ENCODE results near the gene DYNC2I2.
A peak's percentile ranks its signal among the peaks of the same experiment; 100 is the strongest.

Gene DYNC2I2

DNA sequence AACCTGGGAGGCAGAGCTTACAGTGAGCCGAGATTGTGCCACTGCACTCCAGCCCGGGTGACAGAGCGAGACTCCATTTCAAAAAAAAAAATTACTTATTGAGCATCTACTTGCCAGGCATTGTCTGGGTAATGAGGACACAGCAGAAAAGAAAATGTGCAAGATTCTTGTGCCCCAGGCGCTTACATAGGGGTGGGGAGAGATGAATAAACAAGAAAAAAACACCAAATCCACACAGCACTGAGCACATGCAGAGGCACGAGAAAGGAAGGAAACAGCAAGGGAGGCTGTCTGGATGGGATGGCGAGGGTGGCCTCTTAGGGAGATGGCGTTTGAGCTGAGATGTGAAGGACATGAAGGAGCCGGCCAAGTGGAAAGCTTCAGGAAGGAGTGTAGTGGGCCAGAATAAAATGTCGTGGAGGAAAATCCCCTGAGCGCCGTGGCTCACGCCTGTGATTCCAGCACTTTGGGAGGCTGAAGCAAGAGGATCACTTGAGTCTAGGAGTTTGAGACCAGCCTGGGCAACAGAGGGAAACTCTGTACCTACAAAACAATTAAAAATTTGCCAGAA is 13.9 kb downstream of the DYNC2I2 start:
- Histone ChIP-seq H3K4me3 (ENCODE audit: low read length) (no peak overlapping the region), H3K9ac (ENCODE audit: low read length) (no peak overlapping the region), H3K27me3 (ENCODE audit: control insufficient read depth, insufficient read depth, low read length) (no peaks in the 10 kb centered on the region), H3K4me1 (ENCODE audit: control insufficient read depth, insufficient read depth, low read length) (no peaks in the 10 kb centered on the region), H3K36me3 (ENCODE audit: control insufficient read depth, insufficient read depth, low read length) (no peaks in the 10 kb centered on the region), H3K9me3 (ENCODE audit: control insufficient read depth, low read length) (no peaks in the 10 kb centered on the region)

DNA sequence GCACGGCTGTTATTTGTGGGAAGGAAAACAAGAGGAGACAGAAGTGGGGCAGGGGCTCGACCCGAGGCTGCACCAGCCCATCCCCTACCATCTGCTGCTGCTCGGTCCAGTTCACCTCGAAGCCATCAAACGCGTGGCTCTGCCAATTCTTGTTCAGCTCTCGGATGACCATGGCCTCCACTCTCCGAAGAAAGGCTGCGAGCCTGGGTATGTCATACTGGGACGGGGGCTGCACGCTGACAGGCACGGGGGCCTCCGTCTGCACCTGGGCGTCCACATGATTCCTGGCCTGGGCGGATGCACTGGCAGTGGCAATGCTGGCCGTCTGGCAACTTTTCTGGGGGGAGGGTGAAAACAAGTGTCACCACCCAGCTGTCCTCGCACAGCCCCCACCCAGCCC is 16.0 kb downstream of the DYNC2I2 start:
- H3K9ac ChIP-seq (ENCODE audit: low read length): no peak overlapping the region

DNA sequence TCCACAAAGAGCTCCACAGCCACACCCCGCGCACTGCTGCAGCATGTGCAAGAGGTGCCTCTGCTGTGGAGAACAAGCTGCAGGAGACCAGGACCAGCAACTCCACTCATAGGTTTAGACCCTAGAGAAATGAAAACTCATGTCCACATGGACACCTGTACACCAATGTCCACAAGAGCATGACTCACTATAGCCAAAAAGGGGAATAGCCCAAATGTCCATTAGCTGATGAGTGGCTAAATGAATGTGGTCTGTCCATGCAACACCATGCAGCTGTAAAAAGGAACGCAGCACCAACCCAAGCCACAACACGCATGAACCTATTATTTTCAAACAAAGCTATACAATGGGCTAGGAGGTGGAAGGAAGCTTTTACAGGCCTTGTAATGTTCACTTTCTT is 18.1 kb downstream of the DYNC2I2 start:
- no peaks in the 10 kb centered on the region for H3K27me3 ChIP-seq (ENCODE audit: control insufficient read depth, insufficient read depth, low read length)
- H3K4me3 ChIP-seq (ENCODE audit: low read length): no peak overlapping the region
- no peaks in the 10 kb centered on the region for H3K9me3 ChIP-seq (ENCODE audit: control insufficient read depth, low read length)
- no peak overlapping the region for H3K9ac ChIP-seq (ENCODE audit: low read length)
- peaks cover 32% of the 10 kb centered on the region for H3K4me1 ChIP-seq (ENCODE audit: control insufficient read depth, insufficient read depth, low read length)
- peaks cover 4% of the 10 kb centered on the region for H3K36me3 ChIP-seq (ENCODE audit: control insufficient read depth, insufficient read depth, low read length)

More for the DNA sequence above, 16.0 kb downstream of the DYNC2I2 start:
- H3K4me1 ChIP-seq (ENCODE audit: control insufficient read depth, insufficient read depth, low read length): peaks cover 14% of the 10 kb centered on the region
- H3K36me3 ChIP-seq (ENCODE audit: control insufficient read depth, insufficient read depth, low read length): no peaks in the 10 kb centered on the region
- no peaks in the 10 kb centered on the region for H3K27me3 ChIP-seq (ENCODE audit: control insufficient read depth, insufficient read depth, low read length)
- H3K9me3 ChIP-seq (ENCODE audit: control insufficient read depth, low read length): no peaks in the 10 kb centered on the region
- H3K4me3 ChIP-seq (ENCODE audit: low read length): no peak overlapping the region

DNA sequence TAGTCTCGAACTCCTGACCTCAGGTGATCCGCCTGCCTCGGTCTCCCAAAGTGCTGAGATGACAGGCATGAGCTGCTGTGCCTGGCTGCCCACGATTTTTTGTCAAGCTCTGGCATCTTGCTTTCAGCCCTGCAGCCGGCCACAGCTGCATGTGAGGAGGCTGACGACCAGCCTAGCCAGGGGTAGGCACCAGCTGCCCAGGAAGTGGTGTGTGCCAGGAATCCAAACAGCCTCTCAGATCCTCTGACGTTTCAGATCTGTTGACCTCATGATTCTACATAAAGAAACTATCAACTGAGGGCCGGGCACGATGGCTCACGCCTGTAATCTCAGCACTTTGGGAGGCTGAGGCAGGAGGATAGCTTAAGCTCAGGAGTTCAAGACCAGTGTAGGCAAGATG is 19.0 kb downstream of the DYNC2I2 start:
- Histone ChIP-seq H3K9me3 (ENCODE audit: control insufficient read depth, low read length) (no peaks in the 10 kb centered on the region), H3K9ac (ENCODE audit: low read length) (no peak overlapping the region), H3K36me3 (ENCODE audit: control insufficient read depth, insufficient read depth, low read length) (peaks cover 9% of the 10 kb centered on the region), H3K4me3 (ENCODE audit: low read length) (no peak overlapping the region), H3K4me1 (ENCODE audit: control insufficient read depth, insufficient read depth, low read length) (peaks cover 34% of the 10 kb centered on the region), H3K27me3 (ENCODE audit: control insufficient read depth, insufficient read depth, low read length) (no peaks in the 10 kb centered on the region)

DNA sequence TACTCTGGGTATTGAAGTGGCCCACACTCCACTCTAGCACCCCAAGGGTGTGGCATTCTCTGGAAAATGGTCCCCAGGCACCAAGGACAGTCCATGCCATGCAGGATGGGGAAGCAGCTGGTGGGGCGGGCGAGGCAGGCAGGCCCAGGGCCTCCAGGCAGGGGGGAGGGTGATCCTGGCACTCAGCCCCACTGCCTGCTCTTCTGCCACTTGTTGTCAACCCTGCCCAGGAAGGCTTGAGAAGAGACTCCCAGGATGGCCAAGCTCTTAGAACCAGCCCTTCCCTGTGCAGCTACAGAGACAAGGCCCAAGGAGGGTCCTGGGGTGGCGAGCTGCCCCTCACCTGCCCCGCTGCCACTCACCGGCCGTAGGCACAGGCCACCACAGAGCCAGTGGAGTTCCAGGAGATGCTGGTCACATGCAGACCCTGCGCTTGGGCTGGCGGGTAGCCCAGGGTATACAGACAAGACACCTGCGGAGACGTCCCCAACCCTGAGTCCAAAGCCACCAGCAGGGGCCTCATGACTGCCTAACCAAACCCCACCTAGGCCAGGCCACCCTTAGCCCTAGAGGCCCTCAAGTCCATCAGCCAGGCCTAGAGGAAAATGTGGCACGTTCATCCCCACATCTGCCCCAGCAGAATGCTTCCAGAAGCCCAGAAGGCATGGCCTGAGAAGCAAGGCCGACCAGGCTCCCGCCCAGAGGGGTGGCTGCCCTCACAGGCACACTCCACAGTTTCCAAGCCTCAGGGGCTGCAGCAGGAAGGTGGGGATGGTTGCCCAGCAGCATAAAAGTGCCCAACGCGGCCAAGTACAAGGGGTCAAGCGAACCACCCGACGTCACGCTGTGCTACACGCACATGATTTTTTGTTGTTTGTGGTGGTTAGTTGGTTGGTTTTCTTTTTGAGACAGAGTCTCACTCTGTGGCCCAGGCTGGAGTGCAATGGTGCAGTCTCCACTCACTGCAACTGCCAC is 19.8 kb downstream of the DYNC2I2 start:
- no peaks in the 10 kb centered on the region for H3K9me3 ChIP-seq (ENCODE audit: control insufficient read depth, low read length)
- peak overlapping the region; percentile 63 for H3K9ac ChIP-seq (ENCODE audit: low read length)
- no peak overlapping the region for H3K4me3 ChIP-seq (ENCODE audit: low read length)
- H3K36me3 ChIP-seq (ENCODE audit: control insufficient read depth, insufficient read depth, low read length): peaks cover 14% of the 10 kb centered on the region
- H3K27me3 ChIP-seq (ENCODE audit: control insufficient read depth, insufficient read depth, low read length): no peaks in the 10 kb centered on the region
- peaks cover 34% of the 10 kb centered on the region for H3K4me1 ChIP-seq (ENCODE audit: control insufficient read depth, insufficient read depth, low read length)

DNA sequence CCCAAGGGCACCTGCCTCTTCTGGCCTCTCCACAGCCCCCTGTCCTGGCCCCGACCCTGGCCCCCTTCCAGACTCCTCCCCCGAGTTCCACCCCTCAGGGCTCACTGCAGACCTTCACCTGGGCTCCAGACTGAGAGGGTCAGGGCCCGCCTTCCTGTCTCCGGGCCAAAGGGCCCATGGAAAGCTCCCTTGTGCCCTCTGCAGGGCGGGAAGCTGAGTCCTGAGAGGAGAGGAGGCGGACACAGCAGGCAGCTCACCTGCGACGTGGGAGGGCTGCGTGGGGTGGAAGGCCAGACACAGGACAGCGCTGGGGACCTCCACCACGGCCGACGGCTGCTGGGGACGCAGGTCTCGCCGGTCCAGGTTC is 20.6 kb downstream of the DYNC2I2 start:
- Histone ChIP-seq H3K27me3 (ENCODE audit: control insufficient read depth, insufficient read depth, low read length) (no peaks in the 10 kb centered on the region), H3K36me3 (ENCODE audit: control insufficient read depth, insufficient read depth, low read length) (peaks cover 14% of the 10 kb centered on the region), H3K9ac (ENCODE audit: low read length) (peak overlapping the region; percentile 63), H3K9me3 (ENCODE audit: control insufficient read depth, low read length) (no peaks in the 10 kb centered on the region), H3K4me3 (ENCODE audit: low read length) (peak overlapping the region; percentile 9), H3K4me1 (ENCODE audit: control insufficient read depth, insufficient read depth, low read length) (peaks cover 34% of the 10 kb centered on the region)

DNA sequence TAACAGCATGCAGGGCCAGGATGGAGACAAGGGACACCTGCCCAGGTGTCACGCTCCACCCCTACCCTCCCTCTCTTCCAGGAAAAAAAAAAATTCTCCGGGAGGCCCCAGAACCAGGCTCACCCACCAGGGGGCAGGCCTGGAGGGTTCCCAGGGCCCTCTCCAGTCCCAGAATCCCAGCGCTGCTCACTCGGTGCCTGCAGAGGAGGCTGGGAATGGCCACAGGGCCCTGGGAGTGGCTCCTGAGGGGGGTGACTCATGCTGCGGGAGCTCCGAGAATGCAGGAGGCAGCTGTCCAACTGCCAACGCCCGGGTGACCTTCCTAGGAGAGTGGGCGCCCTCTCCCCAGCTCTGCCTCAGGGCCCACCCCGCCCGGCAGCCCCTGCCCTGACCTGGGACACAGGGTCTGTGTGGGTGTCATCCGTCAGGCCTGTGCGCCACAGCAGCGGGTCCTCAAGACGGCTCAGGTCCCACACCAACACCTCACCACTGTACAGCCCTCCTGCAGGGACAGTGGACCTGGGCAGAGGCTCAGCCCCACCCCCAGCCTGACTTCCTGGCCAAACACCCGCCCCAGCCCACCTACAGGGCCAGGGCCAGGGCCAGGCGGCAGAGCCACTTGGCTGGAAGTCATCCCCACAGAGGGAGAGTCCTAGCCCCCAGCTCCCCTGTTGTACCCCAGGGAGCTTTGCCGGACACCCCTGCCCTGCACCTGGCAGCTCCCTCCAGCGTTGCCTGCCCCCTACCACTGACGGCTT is 21.2 kb downstream of the DYNC2I2 start:
- Histone ChIP-seq H3K27me3 (ENCODE audit: control insufficient read depth, insufficient read depth, low read length) (no peaks in the 10 kb centered on the region), H3K9ac (ENCODE audit: low read length) (peak overlapping the region; percentile 63), H3K4me1 (ENCODE audit: control insufficient read depth, insufficient read depth, low read length) (peaks cover 34% of the 10 kb centered on the region), H3K9me3 (ENCODE audit: control insufficient read depth, low read length) (no peaks in the 10 kb centered on the region), H3K36me3 (ENCODE audit: control insufficient read depth, insufficient read depth, low read length) (peaks cover 14% of the 10 kb centered on the region), H3K4me3 (ENCODE audit: low read length) (peak overlapping the region; percentile 9)

DNA sequence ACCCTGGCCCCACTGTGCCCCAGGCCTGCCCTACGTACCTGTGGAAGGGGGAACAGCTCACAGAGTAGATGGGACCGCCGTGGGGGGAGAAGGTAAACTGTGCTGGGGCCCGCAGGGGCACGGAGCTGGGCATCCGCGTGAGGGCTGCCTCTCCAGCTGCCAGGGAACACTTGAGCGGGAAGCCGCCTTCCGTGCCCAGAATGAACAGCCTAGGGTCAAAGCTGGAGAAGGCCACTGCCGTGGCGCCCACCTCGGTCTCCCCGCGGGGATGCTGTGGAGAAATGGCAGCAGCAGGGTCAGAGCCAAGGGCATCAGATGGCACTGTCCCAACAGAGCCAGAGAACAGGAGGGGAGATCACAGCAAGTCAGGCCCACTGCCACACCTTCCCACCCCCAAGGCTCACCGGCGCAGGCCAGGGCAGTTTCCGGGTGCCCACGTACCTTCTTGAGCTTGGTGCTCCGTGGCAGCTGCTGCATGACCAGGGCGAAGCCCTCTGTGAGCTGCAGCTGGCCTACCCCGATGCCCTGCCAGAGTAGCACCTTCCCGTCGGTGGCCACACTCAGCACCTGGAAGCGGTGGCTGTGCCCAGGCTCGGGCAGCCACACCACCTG is 21.9 kb downstream of the DYNC2I2 start:
- no peaks in the 10 kb centered on the region for H3K27me3 ChIP-seq (ENCODE audit: control insufficient read depth, insufficient read depth, low read length)
- H3K36me3 ChIP-seq (ENCODE audit: control insufficient read depth, insufficient read depth, low read length): peaks cover 14% of the 10 kb centered on the region
- no peaks in the 10 kb centered on the region for H3K9me3 ChIP-seq (ENCODE audit: control insufficient read depth, low read length)
- H3K4me1 ChIP-seq (ENCODE audit: control insufficient read depth, insufficient read depth, low read length): peaks cover 34% of the 10 kb centered on the region
- H3K9ac ChIP-seq (ENCODE audit: low read length): peak overlapping the region; percentile 63
- no peak overlapping the region for H3K4me3 ChIP-seq (ENCODE audit: low read length)

DNA sequence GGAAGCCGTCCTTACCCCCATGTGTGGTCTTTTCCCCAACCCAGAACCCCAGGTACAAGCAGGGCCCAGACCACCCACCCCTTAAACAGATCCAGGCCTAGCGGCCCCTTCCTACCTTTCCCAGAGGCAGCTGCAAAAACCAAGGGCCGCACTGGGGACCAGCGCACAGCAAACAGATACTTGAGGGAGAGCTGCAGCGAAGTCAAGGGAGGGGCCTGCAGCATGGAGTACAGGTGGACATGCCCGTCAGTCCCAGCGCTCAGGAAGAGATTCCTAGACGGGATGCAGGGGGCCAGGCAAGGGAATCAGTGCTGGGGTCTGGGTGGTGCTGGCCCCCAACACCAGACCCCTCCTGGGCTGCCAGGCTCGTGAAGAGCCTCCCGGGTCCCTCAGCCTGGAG is 22.5 kb downstream of the DYNC2I2 start:
- H3K36me3 ChIP-seq (ENCODE audit: control insufficient read depth, insufficient read depth, low read length): peaks cover 14% of the 10 kb centered on the region
- H3K27me3 ChIP-seq (ENCODE audit: control insufficient read depth, insufficient read depth, low read length): no peaks in the 10 kb centered on the region
- H3K4me1 ChIP-seq (ENCODE audit: control insufficient read depth, insufficient read depth, low read length): peaks cover 34% of the 10 kb centered on the region
- no peak overlapping the region for H3K9ac ChIP-seq (ENCODE audit: low read length)
- no peaks in the 10 kb centered on the region for H3K9me3 ChIP-seq (ENCODE audit: control insufficient read depth, low read length)
- no peak overlapping the region for H3K4me3 ChIP-seq (ENCODE audit: low read length)

DNA sequence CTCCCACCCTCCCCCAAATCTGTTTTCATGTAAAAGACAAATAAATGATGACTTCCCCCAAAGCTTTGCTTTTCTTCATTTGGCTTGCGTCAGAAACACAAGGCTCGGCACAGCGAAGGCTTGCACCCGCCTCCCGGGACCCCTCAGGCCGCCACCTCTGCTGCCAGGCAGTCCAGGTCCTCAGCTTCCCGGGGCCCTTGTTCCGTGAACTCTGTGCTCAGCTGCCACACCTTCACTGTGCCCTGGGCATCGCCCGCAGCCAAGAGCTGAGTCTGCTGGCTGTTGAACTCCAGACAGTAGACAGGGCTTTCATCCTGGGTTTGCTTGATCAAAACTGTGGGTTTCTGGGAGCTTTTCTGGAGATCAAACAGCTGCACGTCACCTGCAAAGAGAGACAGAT is 23.0 kb downstream of the DYNC2I2 start:
- Histone ChIP-seq H3K36me3 (ENCODE audit: control insufficient read depth, insufficient read depth, low read length) (peaks cover 14% of the 10 kb centered on the region), H3K4me3 (ENCODE audit: low read length) (no peak overlapping the region), H3K4me1 (ENCODE audit: control insufficient read depth, insufficient read depth, low read length) (peaks cover 34% of the 10 kb centered on the region), H3K9ac (ENCODE audit: low read length) (no peak overlapping the region), H3K9me3 (ENCODE audit: control insufficient read depth, low read length) (no peaks in the 10 kb centered on the region), H3K27me3 (ENCODE audit: control insufficient read depth, insufficient read depth, low read length) (no peaks in the 10 kb centered on the region)

DNA sequence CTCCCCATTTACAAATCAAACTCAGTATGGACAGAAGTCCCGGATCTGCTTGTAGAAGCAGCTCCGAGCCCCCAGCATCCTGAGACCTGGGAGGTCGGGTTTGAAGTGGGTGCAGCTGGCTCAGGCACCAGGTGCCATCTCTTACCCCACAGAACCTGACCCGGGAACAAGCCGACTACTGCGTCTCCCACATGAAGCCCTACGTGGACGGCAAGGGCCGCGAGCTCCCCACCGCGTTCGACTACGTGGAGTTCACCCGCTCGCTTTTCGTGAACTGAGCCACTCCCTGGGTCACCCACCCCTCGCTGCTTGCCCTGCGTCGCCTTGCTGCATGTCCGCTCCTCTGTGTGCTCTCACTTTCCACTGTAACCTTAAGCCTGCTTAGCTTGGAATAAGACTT is 23.6 kb downstream of the DYNC2I2 start:
- peaks cover 34% of the 10 kb centered on the region for H3K4me1 ChIP-seq (ENCODE audit: control insufficient read depth, insufficient read depth, low read length)
- no peaks in the 10 kb centered on the region for H3K27me3 ChIP-seq (ENCODE audit: control insufficient read depth, insufficient read depth, low read length)
- no peaks in the 10 kb centered on the region for H3K9me3 ChIP-seq (ENCODE audit: control insufficient read depth, low read length)
- peaks cover 14% of the 10 kb centered on the region for H3K36me3 ChIP-seq (ENCODE audit: control insufficient read depth, insufficient read depth, low read length)
- no peak overlapping the region for H3K4me3 ChIP-seq (ENCODE audit: low read length)
- H3K9ac ChIP-seq (ENCODE audit: low read length): no peak overlapping the region
